Testis (tissue), 3 donors: ENCODE results near the gene CABCOCO1. TPM values are rescaled to one million over a fixed set of nuclear protein-coding genes. Genes with fewer than 3 reads are reported as not detected.

Source experiments
- DNase-seq: peaks from one replicate; pipeline ENCODE4 v3.0.0-alpha.2; 2019
- H3K27ac ChIP-seq, 2 donors: fragments of 200-600 bp; sonication (generic); one replicate each; pipeline ENCODE4 v1.5.1; 2019
- H3K27me3 ChIP-seq: fragments of 200-600 bp; sonication (generic); one replicate; pipeline ENCODE4 v1.5.1; 2019
- H3K36me3 ChIP-seq: fragments of 200-600 bp; sonication (generic); one replicate; pipeline ENCODE4 v1.5.1; 2017; ENCODE audit warnings: low read depth; ENCODE audit errors: missing control alignments
- H3K4me1 ChIP-seq: fragments of 200-600 bp; sonication (generic); one replicate; pipeline ENCODE4 v1.5.1; 2019
- H3K4me3 ChIP-seq, 2 donors: fragments of 200-600 bp; sonication (generic); one replicate each; pipeline ENCODE4 v1.5.1; 2017 to 2019
- H3K9me3 ChIP-seq: fragments of 200-600 bp; sonication (generic); one replicate; pipeline ENCODE4 v1.5.1; 2017
- POLR2A ChIP-seq: fragments of 450-650 bp; IDR thresholded peaks from one replicate; pipeline ENCODE4 v1.6.1; 2017; ENCODE audit warnings: antibody characterized with exemption, mild to moderate bottlenecking, moderate library complexity
- WGBS, 2 donors: methylation state at CpG; one replicate each; pipeline ENCODE4 v1.1.5; 2018; 5-methylcytosine and 5-hydroxymethylcytosine counted together
- intact Hi-C: fragments of 100-400 bp; cut with DNase I; formaldehyde crosslinking; loops from one replicate; pipeline ENCODE4 v1.15.1; 2023; ENCODE audit warnings: low total_unique reads
- polyA plus RNA-seq: library from polyadenylated mRNA; stranded (reverse); fragments of 350-450 nt; fragmentation: Illumina TruSeq; extraction: RNeasy Lipid Tissue Mini Kit (QIAGEN cat#74804); gene quantifications from one replicate; pipeline ENCODE4 v1.2.3, GENCODE V29; 2014; ENCODE audit warnings: low read depth, low replicate concordance; ENCODE audit not compliant: insufficient read depth
- total RNA-seq, 2 donors: library from RNA; depleted of rRNA; stranded (reverse); fragments of >200 nt; gene quantifications; one replicate each; pipeline ENCODE4 v1.2.3, GENCODE V29; 2016
- TF ChIP-seq, protein P1 (sequence below), 3 experiments: fragments of 450-650 bp in 2 of 3; fragments of 200-600 bp in 1 of 3; sonication (generic) in 1 of 3; IDR thresholded peaks; one replicate each; pipeline ENCODE4 v1.5.1; 2016 to 2019; ENCODE audit warnings: antibody characterized with exemption in 3 of 3, mild to moderate bottlenecking in 2 of 3, moderate library complexity in 1 of 3

The CABCOCO1 gene
- total and polyA plus RNA-seq, 3 donors from 2014 or later = 2.5 to 26.0 (median 10.2) TPM

DNA sequence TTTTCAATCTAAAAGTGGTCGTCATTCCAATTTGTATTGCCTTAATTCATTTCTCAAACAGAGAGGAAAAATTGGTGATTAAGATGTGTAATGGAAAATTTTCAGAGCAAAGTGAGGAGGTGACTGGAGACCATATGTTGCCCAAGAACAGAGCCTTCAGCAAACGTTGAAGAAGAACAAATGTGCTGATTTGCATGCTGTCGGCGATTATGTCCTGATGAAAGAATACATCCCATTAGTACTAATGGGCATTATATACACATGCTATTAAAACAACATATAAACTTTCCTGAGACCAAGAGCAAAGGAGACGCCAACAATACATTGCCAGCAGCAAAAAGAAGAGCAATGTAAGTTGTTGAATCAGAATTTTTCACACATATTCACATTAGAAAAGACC is 138.8 kb downstream of the CABCOCO1 start:
- intact Hi-C loops = no loop called here
- WGBS, 2 donors = 69 to 72% methylated on average over 5 of the region's 5 CpGs
- TF ChIP-seq POLR2A = no peak
- TF ChIP-seq, protein P1, sequence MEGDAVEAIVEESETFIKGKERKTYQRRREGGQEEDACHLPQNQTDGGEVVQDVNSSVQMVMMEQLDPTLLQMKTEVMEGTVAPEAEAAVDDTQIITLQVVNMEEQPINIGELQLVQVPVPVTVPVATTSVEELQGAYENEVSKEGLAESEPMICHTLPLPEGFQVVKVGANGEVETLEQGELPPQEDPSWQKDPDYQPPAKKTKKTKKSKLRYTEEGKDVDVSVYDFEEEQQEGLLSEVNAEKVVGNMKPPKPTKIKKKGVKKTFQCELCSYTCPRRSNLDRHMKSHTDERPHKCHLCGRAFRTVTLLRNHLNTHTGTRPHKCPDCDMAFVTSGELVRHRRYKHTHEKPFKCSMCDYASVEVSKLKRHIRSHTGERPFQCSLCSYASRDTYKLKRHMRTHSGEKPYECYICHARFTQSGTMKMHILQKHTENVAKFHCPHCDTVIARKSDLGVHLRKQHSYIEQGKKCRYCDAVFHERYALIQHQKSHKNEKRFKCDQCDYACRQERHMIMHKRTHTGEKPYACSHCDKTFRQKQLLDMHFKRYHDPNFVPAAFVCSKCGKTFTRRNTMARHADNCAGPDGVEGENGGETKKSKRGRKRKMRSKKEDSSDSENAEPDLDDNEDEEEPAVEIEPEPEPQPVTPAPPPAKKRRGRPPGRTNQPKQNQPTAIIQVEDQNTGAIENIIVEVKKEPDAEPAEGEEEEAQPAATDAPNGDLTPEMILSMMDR (IDR thresholded peaks at IDR 0.05) = no peak

DNA sequence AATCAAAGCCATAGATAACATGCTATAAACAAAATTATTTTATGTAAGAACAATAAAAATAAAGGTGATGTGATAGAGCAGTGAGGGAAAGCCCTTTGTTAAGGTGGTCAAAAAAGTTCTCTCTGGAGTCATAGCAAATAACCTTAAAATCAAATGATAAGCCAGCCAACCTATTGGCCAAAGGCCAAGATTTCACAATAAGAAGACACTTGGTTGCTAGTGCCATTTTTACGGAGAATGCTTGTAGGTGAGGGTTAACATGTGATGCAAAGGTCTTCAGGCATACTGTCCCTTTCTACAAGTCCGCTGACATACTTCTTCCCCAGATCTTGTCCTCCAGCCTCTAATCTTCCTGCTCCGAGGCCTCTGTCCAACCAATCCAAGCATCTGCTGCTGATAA is 140.5 kb downstream of the CABCOCO1 start:
- TF ChIP-seq, protein P1 (IDR thresholded peaks at IDR 0.05) = no peak
- no peak for TF ChIP-seq POLR2A
- Histone ChIP-seq H3K36me3 (no peaks in the 10 kb centered on the region), H3K27ac (no peak overlapping the region), H3K9me3 (no peaks in the 10 kb centered on the region), H3K4me1 (no peaks in the 10 kb centered on the region), H3K27me3 (no peaks in the 10 kb centered on the region), H3K4me3 (no peak overlapping the region)
- intact Hi-C loops = no loop called here
- WGBS, 2 donors = 93% methylated on average over 3 of the region's 3 CpGs
- DNase-seq = no peak

More for the DNA sequence above, 138.8 kb downstream of the CABCOCO1 start:
- H3K4me3 ChIP-seq = no peak overlapping the region
- H3K36me3 ChIP-seq = no peaks in the 10 kb centered on the region
- no peaks in the 10 kb centered on the region for H3K4me1 ChIP-seq
- H3K27me3 ChIP-seq = no peaks in the 10 kb centered on the region
- DNase-seq = no peak
- H3K27ac ChIP-seq = no peak overlapping the region
- no peaks in the 10 kb centered on the region for H3K9me3 ChIP-seq

DNA sequence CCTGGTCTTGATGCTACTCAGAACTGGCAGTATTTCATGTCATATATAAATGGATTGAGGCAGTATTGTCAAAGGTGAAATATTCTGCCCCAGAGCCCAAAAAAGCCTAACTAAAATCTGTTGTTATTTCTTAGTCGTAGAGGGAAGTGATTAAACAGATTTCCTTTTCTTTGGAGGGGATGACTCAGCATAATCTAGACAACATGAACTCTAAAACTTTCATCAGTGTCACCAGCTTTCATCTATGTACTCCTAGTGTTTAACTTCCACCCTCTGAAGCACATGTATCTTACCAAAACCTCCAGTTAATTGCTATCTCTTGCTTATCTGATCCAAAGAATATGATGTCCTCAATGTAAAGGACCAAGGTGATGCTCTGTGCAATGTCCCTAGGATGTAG is 141.7 kb downstream of the CABCOCO1 start:
- Histone ChIP-seq H3K9me3 (no peaks in the 10 kb centered on the region), H3K27ac (no peak overlapping the region), H3K4me3 (no peak overlapping the region), H3K27me3 (no peaks in the 10 kb centered on the region), H3K36me3 (no peaks in the 10 kb centered on the region), H3K4me1 (no peaks in the 10 kb centered on the region)
- intact Hi-C loops = no loop called here
- WGBS, 2 donors = 66 to 73% methylated on average over 1 of the region's 1 CpG
- no peak for TF ChIP-seq POLR2A
- TF ChIP-seq, protein P1 (IDR thresholded peaks at IDR 0.05) = no peak
- no peak for DNase-seq

DNA sequence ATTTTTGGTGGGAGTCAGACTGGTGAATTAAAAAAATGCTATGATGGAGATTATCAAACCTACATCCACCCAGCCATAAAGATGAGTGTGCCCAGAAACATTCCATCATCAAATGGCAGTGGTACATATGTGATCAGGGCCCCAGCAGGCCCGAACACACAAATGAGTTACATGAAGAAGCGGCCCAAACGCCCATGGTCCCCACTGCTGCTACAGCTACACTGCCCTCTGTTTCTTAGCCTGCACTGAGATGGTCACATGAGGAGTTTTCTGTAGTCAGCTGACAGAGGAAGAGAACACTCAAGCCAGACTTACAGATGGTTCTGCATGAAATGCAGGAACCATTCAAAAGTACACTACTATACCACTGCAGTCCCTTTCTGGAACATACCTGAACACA is 142.4 kb downstream of the CABCOCO1 start:
- H3K36me3 ChIP-seq = no peaks in the 10 kb centered on the region
- no peak overlapping the region for H3K27ac ChIP-seq
- no peak for DNase-seq
- no peaks in the 10 kb centered on the region for H3K9me3 ChIP-seq
- no peaks in the 10 kb centered on the region for H3K27me3 ChIP-seq
- WGBS, 2 donors = 93 to 95% methylated on average over 3 of the region's 3 CpGs
- TF ChIP-seq, protein P1 (IDR thresholded peaks at IDR 0.05) = no peak
- TF ChIP-seq POLR2A = no peak
- intact Hi-C loops = no loop called here
- no peak overlapping the region for H3K4me3 ChIP-seq
- H3K4me1 ChIP-seq = no peaks in the 10 kb centered on the region

DNA sequence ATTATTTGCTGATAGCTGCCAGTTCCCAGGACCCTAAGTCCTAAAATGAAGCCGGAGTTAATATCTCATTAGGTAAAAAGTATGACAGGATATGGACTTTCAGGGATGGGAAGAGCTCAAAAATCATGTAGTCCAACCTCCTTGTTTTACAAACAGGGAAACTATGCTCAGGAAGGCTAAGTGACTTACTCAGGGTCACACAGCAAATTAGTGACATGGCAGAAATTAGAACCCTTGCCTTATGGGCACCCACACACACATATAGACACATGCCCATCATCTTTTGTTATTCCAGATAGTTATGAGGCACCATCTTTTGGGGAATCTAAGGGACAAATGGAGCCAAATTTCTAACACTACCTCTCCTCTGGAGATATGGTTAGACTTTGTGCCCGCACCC is 147.5 kb downstream of the CABCOCO1 start:
- H3K4me1 ChIP-seq = no peaks in the 10 kb centered on the region
- WGBS, 2 donors = 88 to 99% methylated on average over 2 of the region's 2 CpGs
- no peaks in the 10 kb centered on the region for H3K36me3 ChIP-seq
- no peak for DNase-seq
- no peak overlapping the region for H3K4me3 ChIP-seq
- TF ChIP-seq, protein P1 (IDR thresholded peaks at IDR 0.05) = no peak
- no peak for TF ChIP-seq POLR2A
- no peaks in the 10 kb centered on the region for H3K9me3 ChIP-seq
- H3K27ac ChIP-seq = no peak overlapping the region
- no peaks in the 10 kb centered on the region for H3K27me3 ChIP-seq
- intact Hi-C loops = no loop called here
